HG03066 (cell line): ENCODE data around the gene PRKCQ.

Source experiments
- ATAC-seq: cut with Tn5 transposase; IDR thresholded peaks from one replicate; pipeline ENCODE4 v1.9.1; 2021; ENCODE audit warnings: low read depth; ENCODE audit not compliant: unreplicated experiment

Gene PRKCQ

GRCh38 chr10:6579904-6580278 lies at the start of gene PRKCQ:
PRKCQ (minus strand) TSS chr10:6580276; CDS start chr10:6515135, 65,141 bp downstream.
- ATAC-seq = no peak

DNA sequence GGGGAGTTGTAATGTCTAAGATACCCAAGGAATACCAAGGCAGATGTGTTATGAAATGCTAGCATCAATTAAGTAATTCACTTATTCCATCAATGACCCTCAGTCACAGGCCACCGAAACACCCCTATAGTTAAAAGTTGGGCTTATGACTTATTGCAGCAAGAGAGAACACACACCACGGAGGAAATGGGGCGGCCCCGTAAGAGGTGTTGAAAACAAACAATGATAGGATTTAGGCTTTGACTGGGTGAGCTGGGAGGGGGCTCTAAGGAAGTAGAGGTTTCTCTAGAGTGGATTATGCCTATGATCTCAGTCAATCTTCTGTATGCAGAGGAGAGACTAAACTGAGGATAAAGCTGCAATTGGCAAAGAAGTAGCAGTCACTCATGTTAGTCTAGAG lies 45.4 kb upstream of the PRKCQ start:
- ATAC-seq = no peak

- ATAC-seq = no peak
These were observed 44.3 kb upstream of the PRKCQ start for GRCh38 chr10:6624392-6624791.

DNA sequence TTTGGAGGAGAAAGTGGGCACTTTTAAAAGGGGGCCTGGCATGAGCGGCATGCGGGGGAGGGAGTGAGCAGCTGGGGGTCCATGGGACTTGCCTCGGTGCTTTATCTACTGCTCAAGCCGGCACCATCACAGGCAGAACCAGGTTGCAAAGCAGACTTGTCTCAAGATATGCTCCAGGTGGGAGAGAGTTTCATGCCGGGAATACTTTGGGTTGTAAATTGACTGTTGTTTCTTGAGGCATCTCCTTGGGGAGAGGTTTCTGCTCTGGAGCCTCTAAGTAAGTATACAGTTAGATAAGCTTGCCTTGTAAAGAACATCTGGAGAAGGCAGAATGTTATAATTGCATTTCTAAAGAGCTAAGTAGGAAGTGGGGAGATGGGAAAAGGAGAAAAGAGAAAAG lies 42.8 kb upstream of the PRKCQ start:
- no peak for ATAC-seq

DNA sequence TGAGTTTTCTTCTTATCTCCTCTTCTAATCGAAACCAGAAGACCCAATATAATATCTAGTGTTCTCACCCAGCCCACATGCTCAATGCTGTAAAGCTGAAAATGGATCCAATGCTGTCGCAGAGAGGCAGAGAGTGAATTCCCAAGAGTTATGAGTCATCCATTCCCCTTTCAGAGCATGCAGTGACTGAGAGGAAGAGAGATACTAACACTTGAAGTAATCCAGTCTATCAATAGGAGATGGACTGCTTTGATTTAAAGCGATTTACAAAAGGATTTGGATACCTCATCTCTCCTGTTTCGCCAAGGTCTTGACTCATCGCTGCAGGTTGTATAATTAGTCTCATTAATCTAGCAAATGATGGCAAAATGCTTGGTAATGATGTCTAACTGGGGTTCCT lies 41.5 kb upstream of the PRKCQ start:
- no peak for ATAC-seq

DNA sequence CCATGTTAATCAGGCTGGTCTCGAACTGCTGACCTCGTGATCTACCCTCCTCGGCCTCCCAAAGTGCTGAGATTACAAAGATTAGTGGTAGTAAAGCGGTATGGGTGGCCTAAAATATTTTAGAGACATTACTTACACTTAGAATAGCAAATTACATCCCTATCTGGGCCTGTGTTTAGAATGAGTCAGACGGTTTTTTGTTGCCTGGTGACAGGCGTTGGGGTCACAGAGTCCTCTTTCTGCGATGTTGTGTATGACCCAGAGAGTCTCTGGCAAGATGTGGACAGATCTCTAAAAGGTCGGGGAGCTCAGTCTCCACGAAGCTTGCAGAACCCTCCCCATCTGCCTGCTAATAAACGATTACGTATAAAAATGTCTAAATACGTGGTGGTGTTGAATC lies 39.6 kb upstream of the PRKCQ start:
- ATAC-seq = no peak

- ATAC-seq = no peak
These were observed 38.3 kb upstream of the PRKCQ start for GRCh38 chr10:6618340-6618739.

- no peak for ATAC-seq
These were observed 37.4 kb upstream of the PRKCQ start for GRCh38 chr10:6617309-6618076.

GRCh38 chr10:6615971-6616370 lies 35.9 kb upstream of the PRKCQ start:
- ATAC-seq = no peak

- no peak for ATAC-seq
These were observed 32.3 kb upstream of the PRKCQ start for GRCh38 chr10:6612371-6612770.

DNA sequence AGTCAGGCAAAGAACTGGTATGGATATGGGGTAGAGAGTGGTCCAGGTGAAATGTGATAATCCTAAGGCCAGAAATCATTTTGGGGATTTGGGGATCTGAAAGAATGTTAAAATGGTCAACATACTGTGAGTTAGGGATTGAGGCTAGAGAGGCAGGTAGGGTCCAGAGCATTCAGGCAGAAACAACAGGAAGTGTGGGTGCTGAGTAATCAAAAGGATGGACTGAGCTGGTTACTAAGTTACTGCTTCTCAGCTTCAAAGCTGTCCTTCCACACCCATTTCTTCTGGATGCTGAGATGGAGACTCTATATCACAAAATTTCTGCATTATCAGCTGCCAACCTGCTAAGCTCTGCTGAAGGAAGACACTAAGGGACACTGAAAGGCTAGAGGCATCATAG lies 30.6 kb upstream of the PRKCQ start:
- ATAC-seq = no peak

GRCh38 chr10:6609625-6610024 lies 29.5 kb upstream of the PRKCQ start:
- ATAC-seq = no peak

DNA sequence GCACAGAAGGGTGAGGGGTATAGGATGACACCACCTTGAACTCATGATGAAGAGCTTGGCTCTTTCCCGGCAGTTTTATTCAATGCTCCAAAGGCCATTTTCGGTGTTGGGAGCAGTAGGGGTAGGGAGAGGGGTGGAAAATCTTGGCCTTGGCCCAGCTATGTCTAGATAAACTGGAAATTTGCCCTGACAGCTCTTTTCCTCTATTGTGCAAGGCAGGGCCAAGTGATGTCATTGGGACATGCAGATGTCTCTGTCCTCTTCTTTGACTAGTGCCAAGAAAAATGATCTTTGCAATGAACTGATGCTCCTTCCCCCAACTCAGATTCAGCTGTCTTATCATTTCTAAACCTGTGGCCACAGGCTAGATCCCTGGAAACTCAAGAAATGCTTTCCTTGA lies 27.7 kb upstream of the PRKCQ start:
- ATAC-seq = no peak

DNA sequence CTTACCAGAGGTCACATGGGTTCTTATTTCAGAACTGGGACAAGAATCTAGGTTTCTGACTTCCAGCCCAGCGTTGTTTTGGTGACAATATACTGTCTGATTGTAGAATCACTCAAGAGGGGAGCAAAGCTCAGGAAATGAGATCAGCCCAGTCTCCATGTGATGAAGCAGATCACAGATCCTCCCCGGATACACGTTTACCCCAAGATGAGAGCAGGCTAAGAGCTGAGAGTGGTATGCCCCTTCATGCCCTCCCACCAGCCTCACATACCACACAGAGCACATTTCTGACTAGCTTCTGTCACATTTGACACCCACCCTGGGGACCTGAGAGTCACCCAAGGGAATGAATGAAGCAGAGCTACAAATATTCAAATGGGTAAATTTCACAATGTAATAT lies 27.1 kb upstream of the PRKCQ start:
- no peak for ATAC-seq

GRCh38 chr10:6603142-6604125 lies 23.4 kb upstream of the PRKCQ start:
- ATAC-seq = no peak

- ATAC-seq = no peak
These were observed 22.6 kb upstream of the PRKCQ start for GRCh38 chr10:6602700-6603084.

- no peak for ATAC-seq
These were observed 22.1 kb upstream of the PRKCQ start for GRCh38 chr10:6602026-6602699.

DNA sequence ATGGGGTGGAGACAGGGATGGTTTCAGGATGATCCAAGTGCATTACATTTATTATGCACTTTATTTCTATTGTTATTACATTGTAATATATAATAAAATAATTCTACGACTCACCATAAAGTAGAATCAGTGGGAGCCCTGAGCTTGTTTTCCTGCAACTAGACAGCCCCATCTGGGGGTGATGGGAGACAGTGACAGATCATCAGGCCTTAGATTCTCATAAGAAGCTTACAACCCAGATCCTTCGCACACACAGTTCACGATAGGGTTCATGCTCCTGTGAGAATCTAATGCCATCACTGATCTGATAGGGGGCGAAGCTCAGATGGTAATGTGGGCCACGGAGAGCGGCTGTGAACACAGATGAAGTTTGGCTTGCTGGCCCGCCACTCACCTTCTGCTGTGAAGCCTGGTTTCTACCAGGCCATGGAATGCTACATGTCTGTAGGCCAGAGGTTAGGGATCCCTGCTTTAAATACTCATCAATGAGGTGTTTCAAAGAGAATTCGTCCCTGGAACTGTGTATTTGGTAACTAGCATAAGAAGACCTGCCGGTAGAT lies 21.2 kb upstream of the PRKCQ start:
- no peak for ATAC-seq

DNA sequence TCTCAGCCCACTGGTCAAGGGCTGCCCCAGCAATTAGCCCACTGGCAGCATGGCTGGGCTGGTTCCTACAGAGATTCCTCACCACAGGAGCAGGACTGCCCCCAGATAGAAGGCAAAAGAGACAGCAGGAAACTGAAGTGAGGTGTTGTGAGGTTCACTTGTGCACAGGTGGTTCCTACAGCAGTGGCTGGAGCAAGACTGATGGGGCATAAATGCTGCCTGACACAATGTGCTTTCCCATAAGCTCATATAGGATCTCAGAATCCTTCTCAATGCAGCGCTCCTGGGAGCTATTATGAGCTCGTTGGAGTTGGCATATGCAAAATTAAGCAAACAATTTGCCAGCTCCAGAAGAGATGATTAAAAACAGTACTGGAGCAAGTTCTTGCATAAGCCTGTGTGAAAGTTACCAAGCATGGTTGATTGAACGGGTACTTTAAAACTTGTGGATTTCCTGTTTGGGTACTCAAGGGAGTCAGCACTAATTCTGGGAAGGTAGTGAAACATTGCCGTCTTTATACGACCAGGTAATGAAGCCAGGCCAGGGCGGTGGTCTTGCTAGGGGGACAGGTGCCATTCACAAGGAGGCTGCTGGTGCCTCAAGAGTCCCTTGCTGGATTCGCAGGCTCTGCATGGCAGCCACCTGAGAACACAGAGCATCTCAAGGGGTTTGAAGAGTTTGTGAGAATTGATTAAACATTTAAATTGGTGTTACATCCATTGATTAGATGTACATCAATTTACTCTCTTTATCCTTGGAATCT lies 20.3 kb upstream of the PRKCQ start:
- no peak for ATAC-seq

DNA sequence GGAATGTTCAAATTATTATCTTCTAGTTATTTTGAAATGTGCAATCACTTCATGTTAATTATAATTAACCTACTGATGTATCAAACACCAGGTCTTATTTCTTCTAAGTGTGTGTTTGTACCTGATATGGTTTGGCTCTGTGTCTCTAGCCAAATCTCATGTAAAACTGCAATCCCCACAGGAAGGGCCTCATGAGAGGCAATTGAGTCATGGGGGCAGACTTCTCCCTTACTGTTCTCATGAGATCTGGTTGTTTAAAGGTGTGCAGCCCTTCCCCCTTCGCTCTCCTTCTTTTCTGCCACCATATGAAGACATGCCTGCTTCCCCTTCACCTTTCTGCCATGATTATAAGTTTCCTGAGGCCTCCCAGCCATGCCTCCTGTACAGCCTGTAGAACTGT lies 18.6 kb upstream of the PRKCQ start:
- no peak for ATAC-seq
